Transverse colon (tissue), 4 donors: ENCODE measurements around the gene ZBTB20.
"Not testable (repeated sequence)": the region's sequence is repeated elsewhere in the genome, so short reads cannot be mapped to it uniquely, and the experiment has no call there.

ENCODE experiments used
- POLR2AphosphoS5 ChIP-seq, 3 donors: sonication (generic); formaldehyde crosslinking; IDR thresholded peaks; one replicate each; pipeline ENCODE4 v1.6.1; 2016; ENCODE audit warnings: antibody characterized with exemption in 3 of 3
- TF ChIP-seq, protein P1 (sequence below), 5 experiments: fragments of 200-600 bp in 3 of 5; fragments of 450-650 bp in 2 of 5; sonication (generic) in 3 of 5; IDR thresholded peaks; 1 replicate in 2 of 5; 2 replicates in 3 of 5; pipeline ENCODE4 v1.5.1; 2016 to 2017; ENCODE audit warnings: antibody characterized with exemption in 5 of 5, inconsistent platforms in 3 of 5, mild to moderate bottlenecking in 2 of 5, moderate library complexity in 1 of 5

DNA sequence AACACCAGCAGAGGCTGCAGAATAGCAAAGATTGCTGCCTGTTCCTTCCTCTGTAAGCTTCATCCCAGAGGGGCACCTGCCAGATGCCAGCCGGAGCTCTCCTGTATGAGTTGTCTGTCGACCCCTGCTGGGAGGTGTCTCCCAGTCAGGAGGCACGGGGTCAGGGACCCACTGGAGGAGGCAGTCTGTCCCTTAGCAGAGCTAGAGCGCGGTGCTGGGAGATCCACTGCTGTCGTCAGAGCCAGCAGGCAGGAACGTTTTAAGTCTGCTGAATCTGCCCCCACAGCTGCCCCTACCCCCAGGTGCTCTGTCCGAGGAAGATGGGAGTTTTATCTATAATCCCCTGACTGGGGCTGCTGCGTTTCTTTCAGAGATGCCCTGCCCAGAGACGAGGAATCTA, 31.8 kb upstream of the ZBTB20 start:
- TF ChIP-seq POLR2AphosphoS5 (IDR thresholded peaks at IDR 0.05) = not testable (repeated sequence)
- TF ChIP-seq, protein P1, sequence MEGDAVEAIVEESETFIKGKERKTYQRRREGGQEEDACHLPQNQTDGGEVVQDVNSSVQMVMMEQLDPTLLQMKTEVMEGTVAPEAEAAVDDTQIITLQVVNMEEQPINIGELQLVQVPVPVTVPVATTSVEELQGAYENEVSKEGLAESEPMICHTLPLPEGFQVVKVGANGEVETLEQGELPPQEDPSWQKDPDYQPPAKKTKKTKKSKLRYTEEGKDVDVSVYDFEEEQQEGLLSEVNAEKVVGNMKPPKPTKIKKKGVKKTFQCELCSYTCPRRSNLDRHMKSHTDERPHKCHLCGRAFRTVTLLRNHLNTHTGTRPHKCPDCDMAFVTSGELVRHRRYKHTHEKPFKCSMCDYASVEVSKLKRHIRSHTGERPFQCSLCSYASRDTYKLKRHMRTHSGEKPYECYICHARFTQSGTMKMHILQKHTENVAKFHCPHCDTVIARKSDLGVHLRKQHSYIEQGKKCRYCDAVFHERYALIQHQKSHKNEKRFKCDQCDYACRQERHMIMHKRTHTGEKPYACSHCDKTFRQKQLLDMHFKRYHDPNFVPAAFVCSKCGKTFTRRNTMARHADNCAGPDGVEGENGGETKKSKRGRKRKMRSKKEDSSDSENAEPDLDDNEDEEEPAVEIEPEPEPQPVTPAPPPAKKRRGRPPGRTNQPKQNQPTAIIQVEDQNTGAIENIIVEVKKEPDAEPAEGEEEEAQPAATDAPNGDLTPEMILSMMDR (IDR thresholded peaks at IDR 0.05) = not testable (repeated sequence)
